PC-9 (cell line): Measurements from ENCODE around the gene KRTAP9-2. TPM values are rescaled to one million over a fixed set of nuclear protein-coding genes. Genes with fewer than 3 reads are reported as not detected.

ENCODE experiments used
- BruUV-seq: library from RNA; stranded (reverse); fragments of 400-500 nt; replicated peaks from 2 replicates; lab custom pipeline; 2021; lab: Mats Ljungman, UMichigan
- CTCF ChIA-PET: fragments of 300-600 bp; sonication (Branson Sonifier 250); formaldehyde crosslinking; loops from one replicate; lab custom pipeline; 2022; ENCODE audit warnings: antibody characterized with exemption; lab: Charles Lee
- POLR2A ChIA-PET: fragments of 300-600 bp; sonication (Branson Sonifier 250); formaldehyde crosslinking; loops from one replicate; lab custom pipeline; 2022; ENCODE audit warnings: antibody characterized with exemption; ENCODE audit not compliant: unreplicated experiment; lab: Charles Lee
- DNase-seq, 2 experiments: peaks; one replicate each; pipeline versions ENCODE4 v3.0.0 to v3.0.0-alpha.2; 2015 to 2022; ENCODE audit warnings: mixed read lengths in 1 of 2
- H2AFZ ChIP-seq: fragments of 200-600 bp; sonication (generic); 2 replicates; pipeline ENCODE4 v1.8.1; 2017; ENCODE audit warnings: antibody characterized with exemption
- H3F3A ChIP-seq: fragments of 200-600 bp; sonication (generic); 2 replicates; pipeline ENCODE4 v1.8.1; 2017; ENCODE audit warnings: antibody characterized with exemption, mild to moderate bottlenecking, low read depth; ENCODE audit not compliant: insufficient read depth
- H3K27ac ChIP-seq: fragments of 200-600 bp; sonication (generic); 2 replicates; pipeline ENCODE4 v1.6.1; 2016; ENCODE audit warnings: mixed run types
- H3K27me3 ChIP-seq: fragments of 200-600 bp; sonication (generic); 2 replicates; pipeline ENCODE4 v1.6.1; 2016; ENCODE audit warnings: low read depth, mixed run types; ENCODE audit not compliant: insufficient read depth
- H3K36me3 ChIP-seq: fragments of 200-600 bp; sonication (generic); 2 replicates; pipeline ENCODE4 v1.6.1; 2016; ENCODE audit warnings: low read depth, mixed run types
- H3K4me1 ChIP-seq: fragments of 200-600 bp; sonication (generic); replicated peaks from 2 replicates; pipeline ENCODE4 v1.6.1; 2016; ENCODE audit warnings: mixed run types; ENCODE audit not compliant: insufficient read depth
- H3K4me2 ChIP-seq: fragments of 200-600 bp; sonication (generic); 2 replicates; pipeline ENCODE4 v1.6.1; 2017; ENCODE audit warnings: mixed run types
- H3K4me3 ChIP-seq: fragments of 200-600 bp; sonication (generic); 2 replicates; pipeline ENCODE4 v1.6.1; 2016; ENCODE audit warnings: mixed run types
- H3K79me2 ChIP-seq: fragments of 200-600 bp; sonication (generic); 2 replicates; pipeline ENCODE4 v1.6.1; 2017; ENCODE audit warnings: low read depth, mixed run types
- H3K9me2 ChIP-seq: fragments of 200-600 bp; sonication (generic); 2 replicates; pipeline ENCODE4 v1.8.1; 2017; ENCODE audit warnings: mild to moderate bottlenecking; ENCODE audit not compliant: insufficient read depth
- H3K9me3 ChIP-seq: fragments of 200-600 bp; sonication (generic); 2 replicates; pipeline ENCODE4 v1.8.1; 2016; ENCODE audit warnings: low read depth; ENCODE audit not compliant: insufficient read depth
- H4K20me1 ChIP-seq: fragments of 200-600 bp; sonication (generic); 2 replicates; pipeline ENCODE4 v1.8.1; 2017; ENCODE audit not compliant: insufficient read depth
- CTCF ChIP-seq: fragments of 200-600 bp; sonication (generic); conservative IDR thresholded peaks from 2 replicates; pipeline ENCODE4 v1.6.1; 2017; ENCODE audit warnings: mixed run types, antibody characterized with exemption, mild to moderate bottlenecking, moderate library complexity
- EZH2 ChIP-seq: fragments of 200-600 bp; sonication (generic); IDR thresholded peaks from 2 replicates; pipeline ENCODE4 v1.8.0; 2017; ENCODE audit warnings: antibody characterized with exemption, low read depth
- intact Hi-C: fragments of 100-400 bp; cut with micrococcal nuclease; formaldehyde crosslinking; loops from one replicate; pipeline ENCODE4 v1.10.0; 2022; ENCODE audit not compliant: unreplicated experiment
- total RNA-seq: library from RNA; stranded (reverse); gene quantifications from 2 replicates; pipeline ENCODE4 v1.2.3, GENCODE V29; 2021

KRTAP9-2 gene
- total RNA-seq, 1 experiment from 2014 or later, result not detected

GRCh38 chr17:41190328-41190727 is 36.1 kb upstream of the KRTAP9-2 start:
- POLR2A ChIA-PET, result no interaction called here
- CTCF ChIA-PET, result interaction anchor here (0.6 to 0.8 kb wide), 2 partner anchors 22 to 225 kb away, joined by 4 to 5 read pairs; no protein-coding TSS in a partner anchor
- H3K9me3 ChIP-seq, result peaks cover 4% of the 10 kb centered on the region; the same call in 1 of the 2 replicates
- H3K4me1 ChIP-seq, result no peaks in the 10 kb centered on the region
- H3K4me2 ChIP-seq, result no peak overlapping the region
- BruUV-seq, result no TSS peak
- 0 out of 2 replicates have a peak, but pooled peaks cover 6% of the 10 kb centered on the region for H3F3A ChIP-seq
- H3K79me2 ChIP-seq, result no peaks in the 10 kb centered on the region
- no peaks in the 10 kb centered on the region for H3K36me3 ChIP-seq
- DNase-seq, result no peak
- H4K20me1 ChIP-seq, result no peaks in the 10 kb centered on the region
- TF ChIP-seq EZH2, result no peak
- no peak for TF ChIP-seq CTCF
- H3K27ac ChIP-seq, result no peak overlapping the region
- intact Hi-C loops, result no loop called here
- no peak overlapping the region for H3K4me3 ChIP-seq
- no peaks in the 10 kb centered on the region for H3K9me2 ChIP-seq
- no peaks in the 10 kb centered on the region for H3K27me3 ChIP-seq
- H2AFZ ChIP-seq, result no peak overlapping the region

GRCh38 chr17:41196068-41196467 is 30.4 kb upstream of the KRTAP9-2 start:
- Histone ChIP-seq H3K27me3 (no peaks in the 10 kb centered on the region), H4K20me1 (no peaks in the 10 kb centered on the region), H3K9me3 (peaks cover 4% of the 10 kb centered on the region; the same call in 1 of the 2 replicates), H3K4me3 (no peak overlapping the region), H2AFZ (no peak overlapping the region), H3K79me2 (no peaks in the 10 kb centered on the region), H3K9me2 (no peaks in the 10 kb centered on the region), H3K27ac (no peak overlapping the region), H3K4me2 (no peak overlapping the region), H3F3A (no peaks in the 10 kb centered on the region), H3K36me3 (no peaks in the 10 kb centered on the region), H3K4me1 (no peaks in the 10 kb centered on the region)
- BruUV-seq, result no TSS peak
- DNase-seq, result no peak
- no peak for TF ChIP-seq EZH2
- TF ChIP-seq CTCF, result no peak
- intact Hi-C loops, result no loop called here
- POLR2A ChIA-PET, result no interaction called here
- CTCF ChIA-PET, result no interaction called here

- H3K27ac ChIP-seq, result no peak overlapping the region
- H3K4me3 ChIP-seq, result no peak overlapping the region
- H3K9me2 ChIP-seq, result no peaks in the 10 kb centered on the region
- DNase-seq, result no peak
- no peak for TF ChIP-seq CTCF
- TF ChIP-seq EZH2, result no peak
- no peaks in the 10 kb centered on the region for H3F3A ChIP-seq
- H3K27me3 ChIP-seq, result no peaks in the 10 kb centered on the region
- no peak overlapping the region for H3K4me2 ChIP-seq
- no TSS peak for BruUV-seq
- peaks cover 3% of the 10 kb centered on the region; the same call in 1 of the 2 replicates for H3K9me3 ChIP-seq
- CTCF ChIA-PET, result no interaction called here
- no peaks in the 10 kb centered on the region for H3K36me3 ChIP-seq
- no peak overlapping the region for H2AFZ ChIP-seq
- H3K4me1 ChIP-seq, result no peaks in the 10 kb centered on the region
- intact Hi-C loops, result no loop called here
- POLR2A ChIA-PET, result no interaction called here
- no peaks in the 10 kb centered on the region for H3K79me2 ChIP-seq
- H4K20me1 ChIP-seq, result no peaks in the 10 kb centered on the region
Observed at GRCh38 chr17:41199421-41200078, 26.9 kb upstream of the KRTAP9-2 start.
